Karpas-422 (cell line): Measurements from ENCODE around the gene RCBTB2. TPM values are rescaled to one million over a fixed set of nuclear protein-coding genes. Genes with fewer than 3 reads are reported as not detected.

Source experiments
- total RNA-seq: library from RNA; depleted of rRNA; stranded (reverse); fragments of >200 nt; shearing (Covaris generic); gene quantifications from 2 replicates; pipeline ENCODE4 v1.2.3, GENCODE V29; 2014; ENCODE audit warnings: low replicate concordance; rRNA removed

Gene RCBTB2
- total RNA-seq, 1 experiment from 2014 or later: 25.6 TPM

Other genes starting within 250 kb of the RCBTB2 start
- gene RB1, start 229.3 kb downstream of the RCBTB2 start, total RNA-seq: 38.3 and 104 TPM in 2 replicates
- gene LPAR6, start 120.0 kb downstream of the RCBTB2 start, total RNA-seq: not detected in 2 replicates
- 0.22 TPM in 1 of 2 replicates, not detected in the other for gene CYSLTR2, start 120.8 kb upstream of the RCBTB2 start, total RNA-seq